OCI-LY3 (cell line): ENCODE data around the gene HSD11B2.

Source experiments
- EZH2phosphoT487 ChIP-seq: fragments of 200-600 bp; shearing (Covaris generic); IDR thresholded peaks from 2 replicates; pipeline ENCODE4 v1.6.1; 2018; ENCODE audit warnings: antibody characterized with exemption, mixed run types, low read depth
- TF ChIP-seq, protein P1 (sequence below): fragments of 200-600, 300-600 bp; sonication (generic); IDR thresholded peaks from 2 replicates; pipeline ENCODE4 v1.5.1; 2014; ENCODE audit warnings: antibody characterized with exemption, low read length, low read depth

- TF ChIP-seq, protein P1, sequence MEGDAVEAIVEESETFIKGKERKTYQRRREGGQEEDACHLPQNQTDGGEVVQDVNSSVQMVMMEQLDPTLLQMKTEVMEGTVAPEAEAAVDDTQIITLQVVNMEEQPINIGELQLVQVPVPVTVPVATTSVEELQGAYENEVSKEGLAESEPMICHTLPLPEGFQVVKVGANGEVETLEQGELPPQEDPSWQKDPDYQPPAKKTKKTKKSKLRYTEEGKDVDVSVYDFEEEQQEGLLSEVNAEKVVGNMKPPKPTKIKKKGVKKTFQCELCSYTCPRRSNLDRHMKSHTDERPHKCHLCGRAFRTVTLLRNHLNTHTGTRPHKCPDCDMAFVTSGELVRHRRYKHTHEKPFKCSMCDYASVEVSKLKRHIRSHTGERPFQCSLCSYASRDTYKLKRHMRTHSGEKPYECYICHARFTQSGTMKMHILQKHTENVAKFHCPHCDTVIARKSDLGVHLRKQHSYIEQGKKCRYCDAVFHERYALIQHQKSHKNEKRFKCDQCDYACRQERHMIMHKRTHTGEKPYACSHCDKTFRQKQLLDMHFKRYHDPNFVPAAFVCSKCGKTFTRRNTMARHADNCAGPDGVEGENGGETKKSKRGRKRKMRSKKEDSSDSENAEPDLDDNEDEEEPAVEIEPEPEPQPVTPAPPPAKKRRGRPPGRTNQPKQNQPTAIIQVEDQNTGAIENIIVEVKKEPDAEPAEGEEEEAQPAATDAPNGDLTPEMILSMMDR = no peak
- no peak for TF ChIP-seq EZH2phosphoT487
Measured at GRCh38 chr16:67435758-67436164, 4.8 kb downstream of the HSD11B2 start.
